GM12891 (cell line): ENCODE results near the gene GUCY2D.

Experiments used
- POLR2A ChIP-seq: IDR thresholded peaks from 2 replicates; pipeline ENCODE4 v1.6.1; 2011; ENCODE audit warnings: low read depth, low read length, control low read depth
- POLR2AphosphoS5 ChIP-seq: IDR thresholded peaks from 2 replicates; pipeline ENCODE4 v1.6.1; 2011; ENCODE audit warnings: low read depth, low read length, control low read depth
- SPI1 ChIP-seq: IDR thresholded peaks from 2 replicates; pipeline ENCODE4 v1.6.1; 2011; ENCODE audit warnings: low read depth, low read length, control low read depth
- TAF1 ChIP-seq: IDR thresholded peaks from 2 replicates; pipeline ENCODE4 v1.6.1; 2011; ENCODE audit warnings: low read depth, low read length, control low read depth

GRCh38 chr17:8041249-8041928, 39.0 kb downstream of the GUCY2D start:
- TF ChIP-seq POLR2AphosphoS5: no peak
- no peak for TF ChIP-seq SPI1
- no peak for TF ChIP-seq POLR2A
- TF ChIP-seq TAF1: no peak
